ENCODE data around the gene ACACA. TPM values are rescaled to one million over a fixed set of nuclear protein-coding genes. Genes with fewer than 3 reads are reported as not detected.

ACACA gene
- total RNA-seq, 1 donor from 2014 or later = 145 TPM

- no peak for TF ChIP-seq CTCF (IDR thresholded peaks at IDR 0.05; ENCODE audit: partially characterized antibody, unreplicated experiment)
- Mint-ChIP-seq H3K4me1 (ENCODE audit: low read depth, unreplicated experiment) (peaks cover 25% of the 10 kb centered on the region), H3K4me3 (ENCODE audit: unreplicated experiment) (no peak overlapping the region), H3K27me3 (ENCODE audit: unreplicated experiment) (peaks cover 2% of the 10 kb centered on the region), H3K27ac (ENCODE audit: unreplicated experiment) (no peak overlapping the region), H3K9me3 (ENCODE audit: unreplicated experiment) (peaks cover 2% of the 10 kb centered on the region), H3K36me3 (ENCODE audit: unreplicated experiment) (no peaks in the 10 kb centered on the region)
- no peak for DNase-seq
Observed at GRCh38 chr17:37294888-37295287, 111.7 kb downstream of the ACACA start.

- H3K9me3 Mint-ChIP-seq (ENCODE audit: unreplicated experiment) = peaks cover 2% of the 10 kb centered on the region
- peaks cover 15% of the 10 kb centered on the region for H3K4me1 Mint-ChIP-seq (ENCODE audit: low read depth, unreplicated experiment)
Observed at GRCh38 chr17:37293770-37294169, 112.9 kb downstream of the ACACA start.

GRCh38 chr17:37292429-37293139 lies 114.1 kb downstream of the ACACA start:
- no peak for DNase-seq
- peaks cover 10% of the 10 kb centered on the region for H3K4me1 Mint-ChIP-seq (ENCODE audit: low read depth, unreplicated experiment)
- no peaks in the 10 kb centered on the region for H3K36me3 Mint-ChIP-seq (ENCODE audit: unreplicated experiment)
- H3K4me3 Mint-ChIP-seq (ENCODE audit: unreplicated experiment) = no peak overlapping the region
- no peak for TF ChIP-seq CTCF (IDR thresholded peaks at IDR 0.05; ENCODE audit: partially characterized antibody, unreplicated experiment)
- H3K27me3 Mint-ChIP-seq (ENCODE audit: unreplicated experiment) = no peaks in the 10 kb centered on the region
- peaks cover 2% of the 10 kb centered on the region for H3K9me3 Mint-ChIP-seq (ENCODE audit: unreplicated experiment)
- H3K27ac Mint-ChIP-seq (ENCODE audit: unreplicated experiment) = no peak overlapping the region

More at GRCh38 chr17:37293770-37294169, 112.9 kb downstream of the ACACA start:
- Mint-ChIP-seq H3K27me3 (ENCODE audit: unreplicated experiment) (no peaks in the 10 kb centered on the region), H3K36me3 (ENCODE audit: unreplicated experiment) (no peaks in the 10 kb centered on the region), H3K27ac (ENCODE audit: unreplicated experiment) (no peak overlapping the region), H3K4me3 (ENCODE audit: unreplicated experiment) (no peak overlapping the region)
- DNase-seq = no peak
- TF ChIP-seq CTCF (IDR thresholded peaks at IDR 0.05; ENCODE audit: partially characterized antibody, unreplicated experiment) = no peak

GRCh38 chr17:37291351-37291750 lies 115.3 kb downstream of the ACACA start:
- Mint-ChIP-seq H3K4me3 (ENCODE audit: unreplicated experiment) (no peak overlapping the region), H3K4me1 (ENCODE audit: low read depth, unreplicated experiment) (peaks cover 10% of the 10 kb centered on the region), H3K36me3 (ENCODE audit: unreplicated experiment) (no peaks in the 10 kb centered on the region), H3K27ac (ENCODE audit: unreplicated experiment) (no peak overlapping the region), H3K9me3 (ENCODE audit: unreplicated experiment) (peaks cover 2% of the 10 kb centered on the region), H3K27me3 (ENCODE audit: unreplicated experiment) (no peaks in the 10 kb centered on the region)
- no peak for TF ChIP-seq CTCF (IDR thresholded peaks at IDR 0.05; ENCODE audit: partially characterized antibody, unreplicated experiment)
- no peak for DNase-seq

GRCh38 chr17:37286430-37286829 lies 120.2 kb downstream of the ACACA start:
- Mint-ChIP-seq H3K27me3 (ENCODE audit: unreplicated experiment) (no peaks in the 10 kb centered on the region), H3K9me3 (ENCODE audit: unreplicated experiment) (no peaks in the 10 kb centered on the region), H3K4me1 (ENCODE audit: low read depth, unreplicated experiment) (peaks cover 10% of the 10 kb centered on the region), H3K4me3 (ENCODE audit: unreplicated experiment) (no peak overlapping the region), H3K27ac (ENCODE audit: unreplicated experiment) (peak overlapping the region; percentile 2), H3K36me3 (ENCODE audit: unreplicated experiment) (peaks cover 8% of the 10 kb centered on the region)
- no peak for DNase-seq
- no peak for TF ChIP-seq CTCF (IDR thresholded peaks at IDR 0.05; ENCODE audit: partially characterized antibody, unreplicated experiment)
